GM19455 (cell line): ENCODE results near the gene CYP2R1.
"Not testable (repeated sequence)": the region's sequence is repeated elsewhere in the genome, so short reads cannot be mapped to it uniquely, and the experiment has no call there.

Experiments
- ATAC-seq: cut with Tn5 transposase; IDR thresholded peaks from one replicate; pipeline ENCODE4 v1.9.1; 2021; ENCODE audit not compliant: unreplicated experiment

CYP2R1 gene

DNA sequence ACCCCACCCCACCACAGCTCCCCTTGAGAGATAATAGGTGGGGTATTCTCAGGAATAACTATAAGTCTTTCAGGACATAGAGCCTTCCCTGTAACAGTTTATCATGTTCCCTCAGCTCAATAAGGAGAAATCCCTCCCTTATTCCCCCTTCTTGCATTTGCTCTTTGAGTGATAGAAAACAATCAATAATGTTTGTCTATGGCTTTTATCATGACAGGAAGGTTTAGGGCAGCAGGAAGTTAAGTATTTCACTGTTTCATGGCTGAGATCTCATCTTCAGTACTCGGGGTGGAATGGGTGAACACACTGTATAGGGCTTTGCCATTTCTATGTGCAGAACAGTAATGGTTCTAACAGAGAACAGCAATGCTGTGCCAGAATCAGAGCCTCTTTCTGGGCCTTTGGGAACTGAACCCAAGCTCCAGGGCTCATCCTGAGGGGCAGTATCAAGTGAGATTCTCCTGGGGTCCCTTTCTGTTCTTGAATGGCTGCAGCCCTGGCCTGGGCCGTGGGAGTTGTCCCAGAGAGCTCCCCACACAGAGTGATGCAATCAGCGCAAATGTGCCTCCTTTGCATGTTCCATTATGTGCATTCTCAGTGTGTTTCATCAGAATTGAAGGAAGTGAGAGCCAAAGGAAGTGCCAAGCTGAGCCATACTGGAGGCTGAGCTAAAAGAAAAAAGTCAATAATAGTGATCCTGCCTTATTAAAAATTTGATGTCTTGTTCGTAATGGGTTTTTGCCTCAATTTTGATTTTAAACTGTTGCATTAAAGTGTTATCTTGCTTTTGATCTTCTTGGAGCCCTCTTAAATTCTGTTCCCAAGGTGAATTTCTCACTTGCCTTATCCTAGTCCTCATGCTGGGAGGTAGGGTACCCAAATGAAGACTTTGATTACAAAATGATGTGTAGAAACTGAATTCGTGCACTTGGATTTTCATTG is 2.9 kb upstream of the CYP2R1 start:
- no peak for ATAC-seq

DNA sequence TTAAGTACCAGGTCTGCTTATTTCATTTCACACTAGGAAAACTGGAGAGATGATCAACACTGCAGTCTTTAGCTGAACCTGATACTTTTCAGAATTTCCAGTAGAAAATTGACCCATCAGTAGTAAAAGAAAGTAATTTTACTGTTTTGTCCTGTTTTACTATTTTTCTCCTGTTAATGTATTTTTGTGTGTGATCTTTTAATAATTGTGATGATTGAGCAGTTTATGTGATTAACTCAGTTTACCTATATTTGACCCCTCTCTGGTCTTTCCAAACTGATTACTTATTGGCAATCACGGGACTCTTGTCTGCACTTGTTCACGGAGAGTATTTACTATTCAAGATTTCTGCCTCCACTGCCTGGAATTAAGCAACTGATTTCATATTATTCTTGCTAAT is 546 bp upstream of the CYP2R1 start:
- ATAC-seq = no peak

DNA sequence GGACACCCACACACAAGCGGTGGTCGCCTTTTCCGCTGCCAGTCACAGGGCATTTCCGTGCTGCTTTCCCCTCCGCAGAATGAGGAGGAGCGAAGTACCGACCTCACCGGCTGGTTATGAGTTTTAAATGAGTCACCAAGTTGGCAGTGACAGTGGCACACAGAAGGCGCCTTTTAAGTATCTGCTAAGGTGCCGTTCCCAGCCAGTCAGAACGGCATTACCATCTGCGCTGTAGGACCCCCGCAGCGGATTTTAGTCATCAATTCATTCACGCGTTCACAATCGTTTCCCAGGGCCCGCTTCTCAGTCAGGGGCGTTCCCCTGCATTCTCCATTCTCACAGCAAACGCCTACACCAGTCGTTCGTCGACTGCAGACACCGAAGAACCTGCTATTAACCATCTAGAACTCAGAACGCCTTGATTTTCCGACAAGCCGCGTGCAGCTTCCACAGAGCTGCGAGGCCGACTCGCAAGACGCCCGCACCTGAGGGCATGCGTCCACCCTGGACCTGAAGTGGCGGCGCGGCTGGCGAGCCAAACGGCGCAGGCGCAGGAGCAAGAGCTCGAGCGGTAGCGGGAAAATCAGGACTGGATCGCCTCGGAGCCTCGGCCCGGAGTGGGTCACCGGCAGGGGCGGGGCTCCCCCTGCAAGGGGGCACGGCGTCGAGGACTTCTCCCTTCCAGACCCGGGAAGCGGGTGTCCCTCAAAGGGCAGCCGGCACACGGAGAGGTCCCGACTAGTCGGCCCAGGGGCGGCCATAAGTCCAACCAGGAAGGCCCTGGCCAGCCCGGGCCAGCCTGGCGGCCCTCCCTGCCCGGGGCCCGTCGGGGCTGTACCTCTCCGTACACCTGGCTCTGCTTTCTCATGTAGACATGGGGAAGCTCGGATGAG is 642 bp downstream of the CYP2R1 start:
- peak; percentile 59 for ATAC-seq

DNA sequence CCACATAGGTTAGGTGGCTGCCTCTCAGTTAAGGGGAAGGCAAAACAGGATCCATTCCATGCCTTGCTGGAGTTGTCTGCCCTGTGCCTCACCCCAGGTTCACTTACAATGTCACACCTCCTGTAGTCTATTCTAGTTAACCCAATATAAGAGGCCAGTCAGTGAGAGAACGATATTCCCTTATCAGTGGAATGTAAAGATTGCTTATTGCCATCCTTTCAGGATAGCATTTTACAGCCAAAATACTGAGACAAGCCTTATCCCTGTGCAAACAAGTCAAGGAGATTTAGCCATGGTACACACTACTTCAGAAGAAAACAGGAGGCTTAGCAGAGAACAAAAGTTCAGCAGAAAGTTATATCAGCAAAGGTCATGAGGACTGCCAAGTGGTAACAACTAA is 5.5 kb downstream of the CYP2R1 start:
- no peak for ATAC-seq

DNA sequence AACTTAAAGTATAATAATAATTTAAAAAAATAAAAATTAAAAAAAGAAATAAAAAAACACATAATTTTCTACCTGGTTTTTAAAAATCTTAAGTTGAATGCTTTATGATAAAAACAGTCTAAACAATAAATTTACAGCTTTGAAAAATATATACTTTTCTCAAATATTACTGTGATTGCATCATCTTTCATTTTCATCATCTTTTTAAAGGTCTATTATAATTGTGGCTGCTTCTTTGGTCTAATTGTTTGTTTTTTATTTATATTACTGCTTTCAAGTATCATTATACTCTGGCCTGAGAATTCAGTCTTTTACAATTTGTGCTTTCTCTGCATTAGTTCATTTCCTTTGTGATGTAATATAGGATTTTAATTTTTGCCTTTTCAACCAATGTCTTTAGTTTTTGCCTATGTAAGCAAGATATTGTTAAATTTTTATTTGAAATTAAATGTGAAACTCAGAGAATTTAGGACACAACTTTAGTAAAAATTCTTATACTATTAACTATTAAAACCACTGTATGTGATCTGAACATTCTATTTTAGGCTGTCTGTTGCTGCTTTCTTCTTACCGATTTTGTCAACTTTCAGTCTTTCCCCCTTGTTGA is 7.3 kb downstream of the CYP2R1 start:
- ATAC-seq = no peak

DNA sequence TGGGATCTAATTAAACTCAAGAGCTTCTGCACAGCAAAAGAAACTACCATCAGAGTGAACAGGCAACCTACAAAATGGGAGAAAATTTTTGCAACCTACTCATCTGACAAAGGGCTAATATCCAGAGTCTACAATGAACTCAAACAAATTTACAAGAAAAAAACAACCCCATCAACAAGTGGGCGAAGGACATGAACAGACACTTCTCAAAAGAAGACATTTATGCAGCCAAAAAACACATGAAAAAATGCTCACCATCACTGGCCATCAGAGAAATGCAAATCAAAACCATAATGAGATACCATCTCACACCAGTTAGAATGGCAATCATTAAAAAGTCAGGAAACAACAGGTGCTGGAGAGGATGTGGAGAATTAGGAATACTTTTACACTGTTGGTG is 8.3 kb downstream of the CYP2R1 start:
- not testable (repeated sequence) for ATAC-seq

DNA sequence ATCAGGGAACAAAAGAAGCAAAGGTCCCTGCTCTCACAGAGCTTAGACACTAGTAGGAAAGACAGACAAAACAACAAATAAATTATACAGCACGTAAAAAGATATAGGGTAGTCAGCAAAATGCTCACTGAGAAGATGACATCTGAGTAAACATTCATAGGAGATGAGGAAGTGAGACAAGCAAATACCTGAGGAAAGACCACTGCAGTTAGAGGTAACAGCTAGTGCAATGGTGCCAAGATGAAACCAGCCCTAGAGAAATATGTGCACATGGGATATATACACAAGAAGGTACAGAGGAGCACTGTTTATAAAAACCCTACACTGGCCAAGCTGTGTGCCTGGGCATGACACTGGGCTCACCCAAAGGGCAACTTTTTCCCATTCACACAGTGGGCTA is 9.8 kb downstream of the CYP2R1 start:
- no peak for ATAC-seq

DNA sequence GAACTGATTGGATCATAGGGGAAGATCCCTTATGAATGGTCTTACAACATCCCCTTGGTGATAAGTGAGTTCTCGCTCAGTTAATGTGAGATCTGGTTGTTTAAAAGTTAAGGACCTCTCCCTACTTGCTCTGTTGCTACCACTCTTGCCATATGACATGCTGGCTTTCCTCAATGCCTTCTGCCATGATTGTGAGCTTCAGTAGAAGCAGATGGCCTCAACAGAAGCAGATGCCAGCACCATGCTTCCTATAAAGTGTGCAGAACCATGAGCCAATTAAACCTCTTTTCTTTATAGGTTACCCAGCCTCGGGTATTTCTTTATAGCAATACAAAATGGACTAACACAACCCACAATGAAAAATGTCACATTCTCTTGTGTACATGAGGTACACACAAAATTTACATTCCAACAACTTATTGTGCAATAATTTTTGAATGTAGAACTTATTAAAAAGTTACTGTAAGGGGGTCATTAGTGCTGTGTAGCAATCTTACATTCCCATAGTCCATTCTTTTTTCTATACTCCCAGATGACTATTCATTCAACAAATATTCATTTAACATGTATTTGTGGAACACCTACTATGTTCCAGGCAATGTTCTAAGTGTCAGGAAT is 10.3 kb downstream of the CYP2R1 start:
- no peak for ATAC-seq

DNA sequence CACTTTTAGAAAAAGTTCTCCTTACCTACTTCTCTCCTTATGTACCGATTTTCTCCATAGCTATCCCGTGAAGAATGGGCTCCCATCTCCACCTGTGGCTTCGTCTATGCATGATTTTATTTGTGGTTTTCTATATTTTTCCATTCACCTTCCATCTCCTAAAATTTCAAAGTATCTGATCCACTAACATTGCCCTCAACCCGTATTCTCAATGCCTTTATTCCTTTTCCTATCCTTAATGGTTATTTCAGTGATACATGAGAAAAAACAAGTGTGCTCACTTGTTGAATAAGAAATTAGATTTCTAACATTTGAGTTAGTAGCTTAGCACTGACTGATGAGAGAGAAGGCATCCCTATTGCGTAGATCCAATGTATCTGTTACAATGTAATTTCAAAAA is 16.9 kb downstream of the CYP2R1 start:
- no peak for ATAC-seq

DNA sequence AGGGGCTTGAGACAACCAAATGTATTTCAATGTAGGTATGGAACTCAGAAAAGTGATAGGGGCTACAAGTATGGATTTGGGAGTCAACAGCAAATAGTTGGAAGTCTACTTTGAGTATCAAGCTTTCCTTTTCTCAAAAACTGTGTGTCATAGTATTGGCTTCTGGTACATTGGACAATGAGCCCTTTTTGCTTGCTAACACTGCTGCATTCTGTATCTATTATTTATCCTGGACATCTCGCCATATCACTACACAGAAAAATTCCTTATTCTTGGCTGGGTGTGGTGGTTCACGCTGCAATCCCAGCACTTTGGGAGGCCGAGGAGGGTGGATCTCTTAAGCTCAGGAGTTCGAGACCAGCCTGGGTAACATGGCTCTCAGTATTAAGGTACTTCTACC is 18.4 kb downstream of the CYP2R1 start:
- ATAC-seq = no peak

DNA sequence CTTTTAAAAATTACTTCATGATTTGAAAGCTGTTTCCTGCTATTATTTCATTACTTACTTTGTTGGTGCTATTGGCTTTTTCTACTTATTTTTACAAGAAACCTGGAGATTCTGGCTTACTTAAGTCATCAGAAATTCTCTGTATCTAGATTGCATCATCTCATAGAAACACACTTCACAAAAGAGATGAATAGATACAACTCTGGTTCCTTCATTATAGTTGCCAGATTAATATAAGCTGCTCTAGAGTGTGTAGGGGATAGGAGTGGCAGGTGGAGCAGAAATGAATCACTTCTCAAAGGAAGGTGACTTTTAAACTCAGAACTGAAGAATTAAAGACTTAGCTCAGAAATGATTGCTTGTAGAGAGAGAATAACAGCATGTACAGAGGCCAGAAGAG is 20.0 kb downstream of the CYP2R1 start:
- no peak for ATAC-seq

DNA sequence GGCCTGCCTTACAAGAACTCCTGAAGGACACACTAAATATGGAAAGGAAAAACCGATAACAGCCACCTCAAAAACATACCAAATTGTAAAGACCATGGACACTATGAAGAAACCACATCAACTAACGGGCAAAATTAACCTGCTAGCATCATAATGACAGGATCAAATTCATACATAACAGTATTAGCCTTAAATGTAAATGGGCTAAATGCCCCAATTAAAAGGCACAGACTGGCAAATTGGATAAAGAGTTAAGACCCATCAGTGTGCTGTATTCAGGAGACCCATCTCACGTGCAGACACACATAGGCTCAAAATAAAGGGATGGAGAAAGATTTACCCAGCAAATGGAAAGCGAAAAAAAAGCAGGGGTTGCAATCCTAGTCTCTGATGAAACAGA is 28.3 kb downstream of the CYP2R1 start:
- ATAC-seq = not testable (repeated sequence)

DNA sequence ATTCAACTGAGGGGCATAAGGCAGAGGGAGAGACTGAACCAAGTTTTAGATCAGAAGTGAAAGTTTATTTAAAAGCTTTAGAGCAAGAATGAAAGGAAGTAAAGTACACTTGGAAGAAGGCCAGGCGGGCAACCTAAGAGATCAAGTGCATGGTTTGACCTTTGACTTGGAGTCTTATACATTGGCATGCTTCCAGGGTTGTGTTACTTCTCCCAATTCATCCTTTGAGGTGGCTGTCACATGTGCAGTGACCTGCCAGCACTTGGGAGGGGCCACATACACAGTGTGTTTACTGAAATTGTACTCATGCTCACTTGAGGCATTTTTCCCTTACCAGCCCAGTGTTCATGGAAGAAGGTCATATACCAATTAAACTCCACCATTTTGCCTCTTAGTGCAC is 30.4 kb downstream of the CYP2R1 start:
- no peak for ATAC-seq

DNA sequence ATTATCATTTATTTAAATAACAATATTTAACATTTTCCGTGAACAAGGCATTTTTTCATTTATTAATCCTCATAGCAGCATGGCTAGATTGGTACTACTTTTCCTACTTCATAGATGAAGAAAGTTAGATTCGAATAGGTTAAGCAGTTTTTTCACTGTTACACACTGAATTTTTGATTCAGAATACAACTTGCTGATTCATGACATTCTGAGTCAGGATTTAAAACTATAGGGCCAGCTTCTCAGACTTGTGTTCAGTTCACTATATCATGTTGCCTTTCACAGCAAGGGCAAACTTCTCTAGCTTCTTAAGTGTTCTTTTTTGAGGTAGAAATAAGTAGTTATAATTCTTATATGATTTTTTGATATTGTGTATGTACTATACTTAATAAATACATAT is 31.5 kb downstream of the CYP2R1 start:
- no peak for ATAC-seq

DNA sequence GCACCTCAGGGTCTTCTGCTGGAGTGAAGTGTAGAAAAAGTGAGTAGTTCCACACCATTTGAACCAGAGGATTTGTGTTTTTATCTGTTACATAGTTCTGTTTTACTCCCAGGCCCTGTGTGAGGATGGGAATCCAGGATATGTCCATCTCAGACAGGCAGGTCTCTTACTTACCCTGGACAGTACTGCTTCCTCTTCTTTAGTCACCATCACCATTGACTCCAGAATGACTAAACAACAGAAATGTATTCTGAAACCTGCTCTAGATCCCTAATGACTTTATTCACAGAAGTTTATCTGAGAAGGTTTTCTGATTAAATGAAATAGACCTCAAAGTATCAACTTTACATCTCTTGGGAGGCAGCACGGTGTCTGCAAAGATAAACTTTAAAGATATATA is 33.6 kb downstream of the CYP2R1 start:
- ATAC-seq = no peak

DNA sequence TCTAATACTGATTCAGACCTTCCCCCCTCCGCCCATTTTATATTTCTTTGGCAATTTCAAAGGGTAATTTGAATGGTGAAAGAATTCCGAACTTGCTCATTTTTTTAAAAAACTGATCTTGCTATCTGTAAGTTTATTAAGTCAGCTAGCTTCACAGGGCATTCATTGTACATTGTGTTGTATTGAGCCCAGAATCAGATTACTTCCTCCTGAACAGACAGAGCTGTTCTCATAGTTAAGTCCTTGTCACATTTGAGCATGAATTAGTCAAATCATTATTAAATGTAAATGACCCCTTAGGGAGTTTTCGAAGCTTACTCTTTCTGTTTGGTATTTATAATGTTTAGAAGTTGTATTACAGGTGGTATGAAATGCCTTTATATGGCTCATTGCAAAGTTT is 34.4 kb downstream of the CYP2R1 start:
- no peak for ATAC-seq

DNA sequence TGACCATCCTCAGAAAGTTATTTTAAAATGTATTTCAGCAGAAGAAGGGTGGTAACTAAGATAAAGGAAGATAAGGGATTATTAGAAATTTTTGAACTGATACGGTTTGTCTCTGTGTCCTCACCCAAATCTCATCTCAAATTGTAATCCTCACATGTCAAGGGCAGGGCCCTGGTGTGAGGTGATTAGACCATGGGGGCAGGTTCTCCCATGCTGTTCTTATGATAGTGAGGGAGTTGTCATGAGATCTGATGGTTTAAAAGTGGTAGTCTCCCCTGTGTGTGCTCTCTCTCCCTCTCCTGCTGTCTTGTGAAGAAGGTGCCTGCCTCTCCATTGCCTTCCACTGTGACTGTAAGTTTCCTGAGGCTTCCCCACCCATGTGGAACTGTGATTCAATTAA is 36.1 kb downstream of the CYP2R1 start:
- no peak for ATAC-seq

DNA sequence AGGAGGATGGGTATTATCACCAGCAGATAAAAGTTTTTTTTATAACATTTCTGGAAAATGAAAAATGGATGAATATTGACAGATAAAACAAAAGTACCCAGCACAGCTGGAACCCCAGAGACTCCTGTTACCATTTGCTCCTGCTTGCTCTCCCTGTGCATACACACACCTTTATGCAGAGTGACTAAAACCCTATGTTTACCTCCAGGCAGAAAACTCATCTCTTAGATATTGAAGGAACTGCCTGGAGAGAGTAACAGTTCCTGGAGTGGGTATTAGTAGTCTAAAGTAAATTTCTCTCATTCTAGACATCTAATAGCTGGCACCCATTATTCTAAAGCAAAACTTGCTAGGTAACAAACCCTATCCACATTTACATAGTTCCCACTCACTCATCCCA is 38.0 kb downstream of the CYP2R1 start:
- ATAC-seq = no peak

DNA sequence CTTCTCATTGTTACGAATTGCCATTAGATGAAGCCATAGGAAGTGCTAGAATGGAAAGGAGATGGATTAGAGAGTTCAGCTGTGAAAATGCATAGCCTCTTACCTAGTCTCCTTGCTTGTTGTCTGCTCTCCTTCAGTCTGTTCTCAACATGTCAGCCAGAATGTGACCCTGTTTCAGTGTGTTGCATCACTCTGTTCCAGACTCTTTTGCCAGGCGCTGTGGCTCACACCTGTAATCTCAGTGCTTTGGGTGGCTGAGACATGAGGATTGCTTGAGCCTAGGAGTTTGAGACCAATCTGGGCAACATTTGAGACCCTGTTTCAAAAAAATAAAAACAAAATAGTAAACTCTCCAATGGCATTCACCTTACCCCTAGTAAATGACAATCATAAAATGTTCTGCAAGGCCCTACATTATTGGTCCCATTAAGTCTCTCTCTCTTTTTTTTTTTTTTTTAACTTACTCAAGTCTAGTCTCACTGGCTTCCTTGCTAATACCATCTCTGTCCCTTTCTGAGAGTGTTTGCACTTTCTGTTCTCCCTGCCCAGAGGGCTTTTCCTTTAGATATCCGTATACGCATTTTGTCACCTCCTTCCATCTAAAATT is 39.4 kb downstream of the CYP2R1 start:
- no peak for ATAC-seq

DNA sequence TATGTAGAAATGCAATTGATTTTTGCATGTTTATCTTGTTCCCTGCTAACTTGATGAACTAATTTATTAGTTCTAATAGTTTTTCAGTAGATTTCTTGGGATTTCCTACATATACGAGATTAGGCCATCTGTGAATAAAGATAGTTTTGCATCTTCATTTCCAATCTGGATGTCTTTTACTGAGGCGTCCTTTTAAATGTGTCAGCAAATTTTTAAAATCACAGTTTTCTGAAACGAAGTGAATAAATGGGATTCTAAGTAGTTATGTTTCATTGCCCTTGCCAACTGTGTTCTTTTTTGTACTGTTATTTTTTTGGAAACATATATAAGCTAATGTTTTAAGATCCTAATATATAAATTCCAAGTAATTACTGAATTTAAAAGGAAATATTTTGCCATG is 50.0 kb downstream of the CYP2R1 start:
- ATAC-seq = no peak
